CD4-positive, alpha-beta T cell (primary cell): ENCODE results near the gene CRTC1. TPM values are rescaled to one million over a fixed set of nuclear protein-coding genes. Genes with fewer than 3 reads are reported as not detected.

Experiments
- ATAC-seq: fragments of 200-7000 bp; cut with Tn5 transposase; one replicate; pipeline ENCODE4 v1.10.0; 2022; ENCODE audit warnings: mild to moderate bottlenecking; ENCODE audit not compliant: poor library complexity
- CTCF ChIA-PET: fragments of 350-600 bp; sonication (Branson Sonifier 250); formaldehyde crosslinking; loops from one replicate; lab custom pipeline; 2021; ENCODE audit warnings: antibody characterized with exemption, inconsistent platforms; lab: Charles Lee
- POLR2A ChIA-PET: fragments of 350-600 bp; sonication (Branson Sonifier 250); formaldehyde crosslinking; loops from one replicate; lab custom pipeline; 2021; ENCODE audit warnings: antibody characterized with exemption, inconsistent platforms; lab: Charles Lee
- DNase-seq, 14 experiments: peaks; one replicate each; pipeline ENCODE4 v3.0.0-alpha.2; 2013 to 2020; ENCODE audit warnings: mixed read lengths in 2 of 14
- H3K27ac ChIP-seq, 2 donors: one replicate each; pipeline versions ENCODE4 v1.5.1 to v1.7.0; 2013; ENCODE audit warnings: low read length in 2 of 2, low read depth in 1 of 2, mild to moderate bottlenecking in 1 of 2
- H3K27me3 ChIP-seq, 2 experiments: 1 replicate in 1 of 2; 2 replicates in 1 of 2; pipeline versions ENCODE4 v1.6.1 to v1.7.0; 2013; ENCODE audit warnings: low read length in 2 of 2, control low read depth in 1 of 2, mild to moderate bottlenecking in 1 of 2, moderate library complexity in 1 of 2; ENCODE audit not compliant: insufficient read depth in 2 of 2, control insufficient read depth in 1 of 2
- H3K36me3 ChIP-seq: one replicate; pipeline ENCODE4 v1.6.1; 2013; ENCODE audit warnings: low read length, control low read depth; ENCODE audit not compliant: insufficient read depth
- H3K4me1 ChIP-seq: one replicate; pipeline ENCODE4 v1.6.1; 2013; ENCODE audit warnings: low read length, control low read depth; ENCODE audit not compliant: insufficient read depth
- H3K4me3 ChIP-seq: one replicate; pipeline ENCODE4 v1.5.1; 2013; ENCODE audit warnings: mild to moderate bottlenecking, low read length, moderate library complexity
- H3K9me3 ChIP-seq, 2 experiments: 1 replicate in 1 of 2; 2 replicates in 1 of 2; pipeline versions ENCODE4 v1.6.1 to v1.7.0; 2013; ENCODE audit warnings: low read length in 2 of 2, mild to moderate bottlenecking in 2 of 2, control low read depth in 1 of 2, moderate library complexity in 1 of 2; ENCODE audit not compliant: control insufficient read depth in 1 of 2, insufficient read depth in 1 of 2
- H3K27ac Mint-ChIP-seq: one replicate; pipeline ENCODE4 v1.8.0; 2020; ENCODE audit warnings: mixed read lengths
- H3K27me3 Mint-ChIP-seq: one replicate; pipeline ENCODE4 v1.8.0; 2021; ENCODE audit warnings: mixed read lengths
- H3K36me3 Mint-ChIP-seq: one replicate; pipeline ENCODE4 v1.8.0; 2021; ENCODE audit warnings: low read depth, mixed read lengths
- H3K4me1 Mint-ChIP-seq: one replicate; pipeline ENCODE4 v1.8.0; 2021; ENCODE audit warnings: low read depth, mixed read lengths
- H3K4me3 Mint-ChIP-seq: one replicate; pipeline ENCODE4 v1.8.0; 2020; ENCODE audit warnings: mild to moderate bottlenecking, mixed read lengths
- H3K9me3 Mint-ChIP-seq: one replicate; pipeline ENCODE4 v1.8.0; 2020; ENCODE audit warnings: mixed read lengths
- intact Hi-C, 2 experiments: fragments of 100-400 bp; cut with DNase I in 1 of 2; cut with micrococcal nuclease in 1 of 2; formaldehyde crosslinking; loops; one replicate each; pipeline versions ENCODE4 v1.15.1 to v1.9.0; 2023 to 2025; cut with DNase I, micrococcal nuclease
- total RNA-seq, 174 experiments: library from RNA in 2 of 174; stranded (reverse) in 2 of 174; gene quantifications; one replicate each; pipeline ENCODE4 v1.2.3 and lab custom pipeline; 2021 to 2026
- TF ChIP-seq, protein P1 (sequence below): fragments of 200-600 bp; IDR thresholded peaks from one replicate; pipeline ENCODE4 v1.8.0; 2022; ENCODE audit warnings: antibody characterized with exemption, mild to moderate bottlenecking

CRTC1 gene
- total RNA-seq, 2 experiments from 2014 or later: 11.8 to 12.2 TPM

DNA sequence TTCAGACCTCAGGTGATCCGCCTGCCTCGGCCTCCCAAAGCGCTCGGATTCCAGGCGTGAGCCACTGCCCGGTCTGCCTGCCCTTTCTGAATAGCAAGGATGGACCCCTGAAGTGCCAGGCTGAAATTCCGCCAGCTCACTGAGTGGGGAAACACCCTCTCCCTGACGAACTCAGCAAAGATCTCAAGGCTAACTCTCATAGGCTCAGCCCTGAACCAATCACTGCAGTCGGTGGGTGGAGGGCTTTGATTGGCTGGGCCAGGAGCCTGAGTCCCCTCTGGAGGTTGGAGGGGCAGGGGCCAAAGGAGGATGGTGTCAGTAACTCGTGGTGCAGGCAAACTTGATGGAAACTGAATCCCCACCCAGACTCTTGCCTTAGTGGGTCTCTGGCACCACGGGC, 118.9 kb downstream of the CRTC1 start:
- DNase-seq: no peak
- TF ChIP-seq, protein P1, sequence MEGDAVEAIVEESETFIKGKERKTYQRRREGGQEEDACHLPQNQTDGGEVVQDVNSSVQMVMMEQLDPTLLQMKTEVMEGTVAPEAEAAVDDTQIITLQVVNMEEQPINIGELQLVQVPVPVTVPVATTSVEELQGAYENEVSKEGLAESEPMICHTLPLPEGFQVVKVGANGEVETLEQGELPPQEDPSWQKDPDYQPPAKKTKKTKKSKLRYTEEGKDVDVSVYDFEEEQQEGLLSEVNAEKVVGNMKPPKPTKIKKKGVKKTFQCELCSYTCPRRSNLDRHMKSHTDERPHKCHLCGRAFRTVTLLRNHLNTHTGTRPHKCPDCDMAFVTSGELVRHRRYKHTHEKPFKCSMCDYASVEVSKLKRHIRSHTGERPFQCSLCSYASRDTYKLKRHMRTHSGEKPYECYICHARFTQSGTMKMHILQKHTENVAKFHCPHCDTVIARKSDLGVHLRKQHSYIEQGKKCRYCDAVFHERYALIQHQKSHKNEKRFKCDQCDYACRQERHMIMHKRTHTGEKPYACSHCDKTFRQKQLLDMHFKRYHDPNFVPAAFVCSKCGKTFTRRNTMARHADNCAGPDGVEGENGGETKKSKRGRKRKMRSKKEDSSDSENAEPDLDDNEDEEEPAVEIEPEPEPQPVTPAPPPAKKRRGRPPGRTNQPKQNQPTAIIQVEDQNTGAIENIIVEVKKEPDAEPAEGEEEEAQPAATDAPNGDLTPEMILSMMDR: no peak
- no peak overlapping the region for H3K4me3 Mint-ChIP-seq
- H3K9me3 Mint-ChIP-seq: no peaks in the 10 kb centered on the region
- Histone ChIP-seq H3K9me3 (peaks cover 0 to 23% of the 10 kb centered on the region in 2 experiments), H3K27ac (no peak overlapping the region), H3K4me3 (no peak overlapping the region), H3K36me3 (no peaks in the 10 kb centered on the region), H3K4me1 (no peaks in the 10 kb centered on the region), H3K27me3 (peaks cover 14 to 18% of the 10 kb centered on the region in 2 experiments)
- ATAC-seq: no peak
- no peaks in the 10 kb centered on the region for H3K4me1 Mint-ChIP-seq
- intact Hi-C loops: no loop called here
- H3K27me3 Mint-ChIP-seq: peaks cover 18% of the 10 kb centered on the region
- H3K27ac Mint-ChIP-seq: no peak overlapping the region
- H3K36me3 Mint-ChIP-seq: no peaks in the 10 kb centered on the region
- POLR2A ChIA-PET: no interaction called here
- CTCF ChIA-PET: no interaction called here

DNA sequence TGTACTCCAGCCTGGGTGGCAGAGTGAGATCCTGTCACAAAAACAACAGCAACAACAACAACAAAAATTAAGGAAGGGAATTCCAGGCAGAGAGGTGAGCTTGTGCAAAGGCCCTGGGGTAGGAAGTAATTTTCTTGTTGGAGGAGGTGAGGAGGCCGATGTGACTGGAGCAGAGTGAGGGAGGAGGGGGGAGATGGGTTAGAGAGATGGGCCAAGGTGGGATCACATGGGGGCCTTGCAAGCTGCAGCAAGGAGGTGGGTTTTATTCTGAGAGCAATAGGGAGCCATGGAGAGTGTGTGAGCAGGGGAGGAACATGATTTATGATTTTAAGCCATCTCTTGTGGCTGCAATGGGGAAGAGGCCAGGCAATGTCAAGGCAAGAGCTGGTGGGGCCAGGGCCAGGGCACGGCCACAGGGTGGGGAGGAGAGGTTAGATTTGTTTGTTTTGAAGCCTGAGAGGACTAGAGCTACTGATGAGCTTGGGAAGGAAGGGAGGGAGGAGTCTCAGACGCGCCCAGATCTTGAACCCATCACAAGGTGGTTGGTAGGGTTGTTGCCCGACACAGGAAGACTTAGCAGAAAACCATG, 120.2 kb downstream of the CRTC1 start:
- no peaks in the 10 kb centered on the region for H3K36me3 ChIP-seq
- H3K4me3 ChIP-seq: no peak overlapping the region
- Mint-ChIP-seq H3K36me3 (no peaks in the 10 kb centered on the region), H3K4me1 (no peaks in the 10 kb centered on the region), H3K27ac (no peak overlapping the region), H3K4me3 (no peak overlapping the region), H3K9me3 (no peaks in the 10 kb centered on the region), H3K27me3 (peaks cover 10% of the 10 kb centered on the region)
- intact Hi-C loops: no loop called here
- no peak for DNase-seq
- ATAC-seq: no peak
- POLR2A ChIA-PET: no interaction called here
- H3K27me3 ChIP-seq: peaks cover 7 to 13% of the 10 kb centered on the region in 2 experiments
- TF ChIP-seq, protein P1: no peak
- H3K9me3 ChIP-seq: peaks cover 0 to 23% of the 10 kb centered on the region in 2 experiments
- H3K4me1 ChIP-seq: no peaks in the 10 kb centered on the region
- H3K27ac ChIP-seq: no peak overlapping the region
- CTCF ChIA-PET: no interaction called here

DNA sequence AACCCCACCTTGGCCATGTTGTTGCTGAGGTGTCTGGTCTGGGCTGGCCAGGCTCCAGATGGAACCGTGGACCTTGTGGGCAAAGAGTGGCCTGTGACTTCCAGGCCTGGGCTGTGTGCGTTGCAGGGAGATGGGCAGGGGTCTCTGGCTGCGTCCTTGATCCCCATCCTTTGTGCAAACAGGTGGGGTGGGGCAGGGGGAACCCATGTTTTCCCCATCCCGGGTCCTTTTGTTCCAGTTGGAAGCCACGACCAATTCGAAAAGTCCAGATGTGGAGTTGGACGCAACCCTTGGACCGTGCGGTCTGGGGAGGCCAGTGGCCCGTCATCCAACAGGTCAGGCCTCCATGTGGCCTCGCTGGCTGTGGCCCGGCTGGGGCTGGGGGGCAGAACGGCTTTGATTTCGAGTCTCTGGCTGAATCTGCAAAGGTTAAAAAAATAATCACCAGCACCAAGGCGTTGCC, 120.7 kb downstream of the CRTC1 start:
- peaks cover 10% of the 10 kb centered on the region for H3K27me3 Mint-ChIP-seq
- ATAC-seq: no peak
- peaks cover under 1% of the 10 kb centered on the region for H3K4me1 ChIP-seq
- no peaks in the 10 kb centered on the region for H3K36me3 ChIP-seq
- no peaks in the 10 kb centered on the region for H3K9me3 Mint-ChIP-seq
- H3K4me1 Mint-ChIP-seq: no peaks in the 10 kb centered on the region
- no peak overlapping the region for H3K27ac Mint-ChIP-seq
- no peak overlapping the region for H3K4me3 ChIP-seq
- no peaks in the 10 kb centered on the region for H3K36me3 Mint-ChIP-seq
- TF ChIP-seq, protein P1: no peak
- H3K27me3 ChIP-seq: peaks cover 2 to 8% of the 10 kb centered on the region in 2 experiments
- no peak overlapping the region for H3K27ac ChIP-seq
- DNase-seq: no peak
- H3K9me3 ChIP-seq: peaks cover 0 to 20% of the 10 kb centered on the region in 2 experiments
- ChIA-PET POLR2A (no interaction called here), CTCF (no interaction called here)
- no peak overlapping the region for H3K4me3 Mint-ChIP-seq
- intact Hi-C loops: no loop called here
